ENCODE data around the gene MRFAP1L1. TPM values are rescaled to one million over a fixed set of nuclear protein-coding genes. Genes with fewer than 3 reads are reported as not detected.
A peak's percentile ranks its signal among the peaks of the same experiment; 100 is the strongest.

MRFAP1L1 gene
- total RNA-seq, 1 donor from 2014 or later, result 68.8 TPM

DNA sequence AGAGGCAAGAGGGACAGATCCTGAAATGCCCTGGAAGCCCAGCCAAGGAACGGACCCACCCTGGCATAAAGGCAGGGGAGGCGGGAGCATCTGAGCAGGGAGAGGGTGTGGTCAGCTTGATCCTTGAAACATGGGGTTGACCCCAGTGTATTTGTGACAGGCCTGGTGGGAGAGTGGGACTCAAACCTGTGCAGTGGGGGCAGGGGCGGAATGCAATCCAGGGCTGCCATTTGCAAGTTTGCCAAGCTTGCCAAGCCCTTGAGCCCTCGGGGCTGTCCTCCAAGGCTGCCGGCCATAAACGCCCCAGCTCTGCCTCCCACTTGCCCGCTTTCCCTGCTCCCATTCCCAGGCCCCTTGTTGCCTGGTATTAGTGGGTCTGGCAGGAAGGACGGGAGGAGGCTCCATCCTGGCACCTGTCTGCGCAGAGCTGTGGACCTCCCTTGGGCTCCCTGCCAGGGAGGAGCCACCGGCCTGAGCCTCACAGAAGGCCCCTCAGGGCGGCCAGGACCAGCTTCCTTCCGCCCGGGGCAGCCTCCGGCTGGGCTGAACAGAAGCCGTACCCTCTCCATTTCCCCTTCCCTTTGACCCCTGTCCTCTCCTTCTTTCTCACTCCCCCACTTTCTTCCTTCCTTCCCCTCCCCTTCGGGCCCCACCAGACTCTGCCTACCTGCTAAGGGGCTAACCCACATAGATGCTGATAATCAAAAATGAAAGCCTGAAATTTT lies 15.3 kb downstream of the MRFAP1L1 start:
- H3K27me3 Mint-ChIP-seq (ENCODE audit: low read depth), result no peaks in the 10 kb centered on the region
- peaks cover 35% of the 10 kb centered on the region for H3K4me1 Mint-ChIP-seq
- peak overlapping the region; percentile 79 for H3K27ac Mint-ChIP-seq
- no peaks in the 10 kb centered on the region for H3K9me3 Mint-ChIP-seq
- H3K36me3 Mint-ChIP-seq, result peaks cover 7% of the 10 kb centered on the region
- no peak overlapping the region for H3K4me3 Mint-ChIP-seq
- no peak for TF ChIP-seq CTCF (IDR thresholded peaks at IDR 0.05; ENCODE audit: unreplicated experiment)
- no peak for DNase-seq (ENCODE audit: low spot score in 2 of 2, unreplicated experiment in 2 of 2)

- Mint-ChIP-seq H3K9me3 (no peaks in the 10 kb centered on the region), H3K4me1 (peaks cover 43% of the 10 kb centered on the region), H3K4me3 (no peak within 1 kb of the TSS)
These were observed 16.2 kb downstream of the MRFAP1L1 start, which contains the start of gene S100P for GRCh38 chr4:6693231-6694176. TSS of gene S100P (plus strand) at chr4:6693878. CDS start at chr4:6693933, 55 bp downstream.

GRCh38 chr4:6692806-6693205 lies 16.9 kb downstream of the MRFAP1L1 start:
- DNase-seq (ENCODE audit: low spot score in 2 of 2, unreplicated experiment in 2 of 2), result no peak
- H3K4me1 Mint-ChIP-seq, result peaks cover 50% of the 10 kb centered on the region
- no peaks in the 10 kb centered on the region for H3K9me3 Mint-ChIP-seq
- H3K36me3 Mint-ChIP-seq, result no peaks in the 10 kb centered on the region
- H3K27me3 Mint-ChIP-seq (ENCODE audit: low read depth), result no peaks in the 10 kb centered on the region
- no peak overlapping the region for H3K4me3 Mint-ChIP-seq
- TF ChIP-seq CTCF (IDR thresholded peaks at IDR 0.05; ENCODE audit: unreplicated experiment), result no peak
- peak overlapping the region; percentile 96 for H3K27ac Mint-ChIP-seq

More at GRCh38 chr4:6693231-6694176, 16.2 kb downstream of the MRFAP1L1 start, which contains the start of gene S100P:
- Mint-ChIP-seq H3K27me3 (ENCODE audit: low read depth) (no peaks in the 10 kb centered on the region), H3K27ac (peak within 1 kb of the TSS; percentile 96), H3K36me3 (peaks cover 3% of the 10 kb centered on the region)
- no peak for TF ChIP-seq CTCF (IDR thresholded peaks at IDR 0.05; ENCODE audit: unreplicated experiment)
- no peak for DNase-seq (ENCODE audit: low spot score in 2 of 2, unreplicated experiment in 2 of 2)

DNA sequence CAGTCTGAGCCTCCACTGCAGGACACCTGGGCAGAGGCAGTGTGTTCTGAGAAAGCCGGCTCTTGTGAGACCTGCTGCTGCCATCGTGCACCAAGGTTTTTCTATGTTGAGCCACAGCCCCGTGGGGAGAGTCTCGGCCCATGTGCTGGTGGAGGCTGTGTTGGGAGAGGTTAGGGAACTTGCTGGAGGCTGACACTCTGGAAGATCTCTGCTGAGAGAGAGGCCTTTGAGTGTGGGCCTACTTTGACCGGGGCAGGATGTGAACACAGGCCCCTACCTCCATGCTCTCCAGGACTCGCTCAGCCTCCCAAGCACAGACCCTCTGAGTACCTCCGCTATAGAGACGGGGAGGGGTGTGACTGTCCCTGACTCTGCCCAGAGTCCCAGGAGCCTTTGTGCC lies 17.3 kb downstream of the MRFAP1L1 start:
- Mint-ChIP-seq H3K4me3 (no peak overlapping the region), H3K27ac (peak overlapping the region; percentile 96), H3K36me3 (peaks cover under 1% of the 10 kb centered on the region), H3K9me3 (no peaks in the 10 kb centered on the region), H3K4me1 (peaks cover 52% of the 10 kb centered on the region), H3K27me3 (ENCODE audit: low read depth) (no peaks in the 10 kb centered on the region)
- DNase-seq (ENCODE audit: low spot score in 2 of 2, unreplicated experiment in 2 of 2), result no peak
- TF ChIP-seq CTCF (IDR thresholded peaks at IDR 0.05; ENCODE audit: unreplicated experiment), result no peak

GRCh38 chr4:6689506-6689960 lies 20.1 kb downstream of the MRFAP1L1 start:
- Mint-ChIP-seq H3K36me3 (peaks cover 5% of the 10 kb centered on the region), H3K4me1 (peaks cover 49% of the 10 kb centered on the region), H3K9me3 (peaks cover 3% of the 10 kb centered on the region), H3K27me3 (ENCODE audit: low read depth) (no peaks in the 10 kb centered on the region), H3K27ac (peak overlapping the region; percentile 98), H3K4me3 (peak overlapping the region; percentile 17)
- DNase-seq (ENCODE audit: low spot score in 2 of 2, unreplicated experiment in 2 of 2), result no peak
- no peak for TF ChIP-seq CTCF (IDR thresholded peaks at IDR 0.05; ENCODE audit: unreplicated experiment)

All from mesothelial cell of epicardium (in vitro differentiated cells).